ENCODE measurements around the gene PRDM5.

GRCh38 chr4:120653804-120654573 lies 268.5 kb downstream of the PRDM5 start:
- TF ChIP-seq CTCF (IDR thresholded peaks at IDR 0.05): no peak
- no peak for TF ChIP-seq POLR2A (IDR thresholded peaks at IDR 0.05)

Measured in right lobe of liver (tissue), 4 donors.